ENCODE data around the gene DGCR2.

GRCh38 chr22:19059481-19060278 lies 62.5 kb downstream of the DGCR2 start:
- TF ChIP-seq ATF2 (IDR thresholded peaks at IDR 0.05; ENCODE audit: low read length) (no peak), ZNF274 (IDR thresholded peaks at IDR 0.05; ENCODE audit: borderline replicate concordance, extremely low read depth, low read length) (no peak), SIN3A (conservative IDR thresholded peaks at IDR 0.05 in 1 of 2, IDR thresholded peaks at IDR 0.05 in 1 of 2; ENCODE audit: low read depth in 1 of 2, low read length in 2 of 2) (no peak)

All from H1 (cell line).